Measurements from ENCODE around the gene HES6.

GRCh38 chr2:238256594-238257104 lies 16.8 kb upstream of the HES6 start:
- peak; percentile 48 to 71 (median 59) for TF ChIP-seq CTCF (IDR thresholded peaks at IDR 0.05)
- no peak for TF ChIP-seq POLR2A (IDR thresholded peaks at IDR 0.05)

Measured in testis (tissue), 2 donors.